Activated CD8-positive, alpha-beta memory T cell treated with anti-CD3 and anti-CD28 coated beads for 1 hour (primary cell): ENCODE results near the gene DAB1.

ENCODE experiments used
- DNase-seq, 2 donors: peaks; one replicate each; pipeline ENCODE4 v3.0.0-alpha.2; 2020; ENCODE audit warnings: low read depth in 1 of 2; ENCODE audit errors: extremely low read depth in 1 of 2

Gene DAB1

DNA sequence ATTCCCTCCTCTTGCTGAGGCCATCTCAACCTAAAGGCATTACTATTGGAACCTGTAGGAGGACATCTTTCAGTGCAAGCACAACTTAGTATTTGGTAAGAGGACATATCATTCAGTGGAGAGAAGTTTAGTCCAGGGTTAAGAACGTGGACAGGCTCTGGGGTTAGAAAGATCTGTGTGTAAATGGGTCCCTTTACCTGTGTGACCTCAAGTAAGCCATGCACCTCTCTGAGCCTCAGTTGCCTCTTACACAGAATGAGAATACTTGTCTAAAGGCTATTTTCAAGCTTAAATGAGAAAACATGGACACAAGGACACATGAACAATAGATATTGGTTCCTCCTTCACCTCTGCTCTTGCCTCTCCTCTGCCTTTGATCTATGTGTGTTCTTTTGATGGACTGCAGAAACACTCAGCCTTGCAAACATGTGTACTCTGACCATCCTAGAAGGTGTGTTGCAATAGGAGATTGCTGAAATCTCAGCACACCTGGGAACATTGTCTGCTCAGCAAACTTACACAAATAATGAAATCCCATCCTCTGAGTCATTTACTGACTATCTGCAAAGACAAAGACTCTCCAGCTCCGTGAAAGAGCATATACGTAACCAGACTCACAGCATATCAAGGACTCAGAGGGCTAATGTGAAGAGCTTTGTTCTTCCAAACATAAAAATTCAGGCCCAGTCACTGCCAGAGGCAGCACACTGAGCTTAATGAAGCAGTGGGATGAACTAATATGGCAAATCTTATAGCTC, 143.8 kb downstream of the DAB1 start:
- DNase-seq = no peak

DNA sequence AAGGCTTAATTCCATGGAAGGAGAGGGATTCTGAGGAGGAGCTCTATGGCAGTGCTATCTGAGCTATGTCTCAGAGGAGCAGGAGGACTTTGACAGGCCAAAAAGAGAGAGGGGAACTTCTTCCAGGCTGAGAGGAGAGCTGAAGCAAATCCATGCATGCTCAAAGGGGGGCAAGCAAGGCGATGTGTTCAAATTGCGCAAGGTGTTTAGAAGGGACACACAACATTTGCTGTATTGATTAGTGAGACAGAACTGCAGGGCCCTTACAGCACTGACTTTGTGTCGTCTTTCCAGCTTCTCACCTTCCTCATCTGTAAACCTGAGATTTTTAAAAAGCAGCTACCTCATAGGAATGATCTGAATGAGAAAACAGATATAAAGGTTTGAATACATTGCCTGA, 145.3 kb downstream of the DAB1 start:
- no peak for DNase-seq

DNA sequence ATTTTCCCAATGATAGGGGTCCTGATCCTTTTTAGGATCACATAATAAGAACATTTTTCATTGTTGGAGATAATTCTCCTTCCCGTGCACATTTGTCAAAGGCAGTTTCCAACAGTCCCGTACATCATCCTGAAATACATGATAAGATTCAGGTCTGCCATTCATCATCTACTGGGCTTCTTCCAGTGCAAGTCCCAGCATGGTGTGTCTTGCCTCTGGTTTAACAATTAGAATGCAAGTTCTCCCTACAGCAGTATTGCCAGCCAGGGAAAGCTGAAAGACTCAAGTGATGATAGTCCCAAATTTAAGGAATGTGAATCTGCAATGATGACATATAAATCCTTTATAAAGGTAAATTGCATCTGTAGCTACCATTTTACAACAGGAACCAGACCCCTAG, 146.2 kb downstream of the DAB1 start:
- no peak for DNase-seq

DNA sequence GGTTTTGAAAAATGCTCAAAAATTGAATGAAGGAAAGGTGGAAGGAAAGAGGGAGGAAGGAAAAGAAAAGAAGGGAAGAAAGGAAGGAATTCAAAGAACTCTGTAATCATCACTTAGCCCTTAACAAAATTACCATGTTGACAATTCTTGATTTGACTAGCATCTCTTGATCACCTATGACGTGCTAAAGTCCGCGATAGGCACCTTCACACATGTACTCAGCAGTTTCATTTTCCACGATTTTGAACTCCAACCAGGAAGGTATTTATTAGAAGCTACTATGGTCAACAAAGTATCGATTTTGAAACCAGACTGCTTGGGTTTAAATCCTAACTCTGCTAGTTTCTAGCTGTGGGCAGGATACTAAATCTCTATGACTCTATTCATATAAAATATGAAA, 146.9 kb downstream of the DAB1 start:
- no peak for DNase-seq

DNA sequence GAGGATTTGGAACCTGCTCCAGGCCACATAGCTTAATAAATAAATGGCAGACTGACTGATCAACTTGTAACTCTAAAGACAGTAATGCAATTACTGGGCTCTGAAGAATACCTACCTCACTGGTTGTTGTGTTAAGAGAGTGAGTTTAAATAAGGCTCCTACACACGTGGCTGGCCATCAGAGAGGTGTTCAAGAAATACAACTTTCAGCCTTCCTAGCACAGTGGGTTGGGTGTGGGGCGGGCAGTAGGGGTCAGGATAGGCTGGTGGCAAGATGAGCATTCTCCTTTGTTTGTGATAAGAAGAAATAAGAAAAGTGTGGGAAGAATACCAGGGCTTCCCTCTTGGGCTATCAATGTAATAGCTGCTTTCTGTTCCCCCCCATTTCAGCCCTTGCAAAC, 151.3 kb downstream of the DAB1 start:
- no peak for DNase-seq

DNA sequence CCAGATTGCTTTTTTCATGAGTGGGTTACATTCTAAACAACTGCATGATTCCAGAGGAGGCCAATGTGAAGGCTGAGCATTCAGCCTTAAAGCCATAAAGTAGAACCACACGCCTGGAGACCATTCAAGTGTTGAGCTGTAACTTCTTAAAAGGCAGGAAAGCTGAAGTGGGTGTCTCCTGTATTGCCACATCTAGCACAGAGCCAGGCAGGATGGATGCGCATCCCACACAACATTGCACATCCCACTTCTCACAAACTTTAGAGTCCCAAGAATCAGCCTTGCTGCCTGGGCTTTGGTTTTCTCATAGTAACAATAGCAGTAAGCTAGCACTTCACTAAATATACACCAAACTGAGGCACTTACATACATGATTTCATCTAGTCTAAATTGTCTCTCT, 151.7 kb downstream of the DAB1 start:
- DNase-seq = no peak

DNA sequence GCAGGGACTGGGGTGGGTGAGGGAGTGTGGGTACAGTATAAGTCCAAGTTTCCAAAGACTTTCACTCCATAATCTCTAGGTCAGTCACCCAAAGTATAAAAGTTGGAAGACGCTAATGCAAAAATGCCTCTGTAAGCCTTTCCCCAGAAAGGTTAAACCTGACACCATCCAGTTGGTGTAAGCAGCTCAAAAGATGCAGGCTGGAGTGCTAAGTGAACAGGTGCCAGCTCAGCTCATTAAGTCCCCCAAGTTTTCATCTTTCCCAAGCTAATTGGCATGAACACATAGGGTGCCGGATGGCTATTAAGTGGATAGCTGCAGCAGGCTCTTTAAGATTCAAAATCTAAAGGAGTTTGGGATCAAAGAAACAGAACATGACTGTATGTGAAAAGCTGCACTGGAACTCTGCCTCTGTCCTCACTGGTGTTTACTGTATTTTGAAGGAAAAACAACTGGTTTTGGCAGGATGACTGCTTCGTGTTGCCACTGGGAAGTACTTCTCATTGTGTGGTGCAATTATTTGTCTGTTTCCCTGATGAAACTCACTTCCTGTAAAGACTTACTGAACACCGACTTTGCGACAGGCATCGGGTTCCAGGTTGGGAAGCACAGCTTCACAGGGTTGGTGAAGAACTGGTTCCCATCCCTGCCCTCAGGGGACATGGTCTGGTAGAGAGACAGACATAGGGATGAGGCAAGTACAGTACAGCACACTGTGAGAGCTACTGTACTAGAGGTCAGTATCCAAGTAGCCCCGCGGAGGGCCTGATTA, 152.7 kb downstream of the DAB1 start:
- DNase-seq = no peak

DNA sequence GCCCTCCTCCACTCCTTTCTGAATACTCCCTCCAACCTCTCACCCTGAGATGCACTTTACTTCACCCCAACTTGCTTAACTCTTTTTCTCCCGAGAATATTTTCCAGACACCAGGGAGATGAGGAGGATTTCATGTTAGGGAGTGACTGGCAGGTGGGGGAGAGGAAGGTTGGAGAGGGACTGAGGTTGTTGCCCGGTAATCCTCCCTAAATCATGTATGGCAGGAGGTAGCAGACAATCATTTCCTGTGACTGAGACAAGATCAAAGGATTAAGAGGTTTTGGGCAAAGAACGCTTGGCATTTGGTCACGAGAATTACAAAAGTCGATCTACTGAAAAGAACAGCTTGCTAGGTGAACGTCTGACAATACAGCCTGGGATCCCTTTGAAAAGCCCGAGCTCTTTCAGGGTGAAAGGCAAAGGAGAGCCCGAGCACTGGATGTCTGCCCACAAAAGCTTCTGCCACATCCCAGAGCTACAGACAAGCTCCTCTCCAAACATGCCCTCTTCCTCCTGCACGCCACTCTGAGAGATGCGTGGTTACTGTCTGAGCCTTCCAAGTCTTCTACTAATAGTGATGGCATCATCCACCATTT, 154.1 kb downstream of the DAB1 start:
- no peak for DNase-seq

DNA sequence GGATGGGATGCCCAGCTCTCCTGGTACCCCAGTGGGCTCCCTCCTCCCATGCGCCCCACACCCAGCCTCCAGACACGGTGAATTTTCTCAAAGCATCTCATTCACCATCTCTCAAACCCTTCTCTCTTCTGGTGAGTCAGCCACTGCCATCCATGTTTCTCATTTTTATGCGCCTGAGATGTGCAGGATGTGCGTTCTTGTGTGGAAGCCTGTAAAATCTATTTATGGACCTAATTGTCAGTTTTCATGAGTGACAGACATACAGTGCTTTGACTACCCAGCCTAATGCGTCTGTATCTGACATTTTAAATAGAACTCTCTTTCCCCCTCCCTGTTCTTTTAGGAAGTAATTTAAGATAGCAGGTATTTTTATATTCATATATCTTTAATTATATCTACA, 158.8 kb downstream of the DAB1 start:
- no peak for DNase-seq

DNA sequence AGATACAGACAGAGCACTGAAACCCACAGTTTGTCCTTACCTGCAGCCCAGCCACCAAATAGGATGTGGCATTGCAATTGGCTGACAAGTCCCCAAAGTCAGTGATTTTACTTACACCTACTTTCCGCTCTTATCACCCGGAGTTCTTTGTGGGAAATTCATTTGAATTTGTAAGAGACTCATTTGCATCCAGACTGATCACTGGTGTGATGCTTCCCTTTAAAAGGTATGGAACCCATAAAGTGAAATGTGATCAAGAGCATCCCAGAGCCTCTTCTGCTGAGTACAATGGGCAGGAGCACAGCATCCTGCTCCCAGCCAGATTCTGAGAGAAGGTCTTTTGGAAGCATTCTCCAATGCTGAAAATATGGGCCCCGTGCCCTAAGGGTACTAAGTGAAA, 161.4 kb downstream of the DAB1 start:
- no peak for DNase-seq

DNA sequence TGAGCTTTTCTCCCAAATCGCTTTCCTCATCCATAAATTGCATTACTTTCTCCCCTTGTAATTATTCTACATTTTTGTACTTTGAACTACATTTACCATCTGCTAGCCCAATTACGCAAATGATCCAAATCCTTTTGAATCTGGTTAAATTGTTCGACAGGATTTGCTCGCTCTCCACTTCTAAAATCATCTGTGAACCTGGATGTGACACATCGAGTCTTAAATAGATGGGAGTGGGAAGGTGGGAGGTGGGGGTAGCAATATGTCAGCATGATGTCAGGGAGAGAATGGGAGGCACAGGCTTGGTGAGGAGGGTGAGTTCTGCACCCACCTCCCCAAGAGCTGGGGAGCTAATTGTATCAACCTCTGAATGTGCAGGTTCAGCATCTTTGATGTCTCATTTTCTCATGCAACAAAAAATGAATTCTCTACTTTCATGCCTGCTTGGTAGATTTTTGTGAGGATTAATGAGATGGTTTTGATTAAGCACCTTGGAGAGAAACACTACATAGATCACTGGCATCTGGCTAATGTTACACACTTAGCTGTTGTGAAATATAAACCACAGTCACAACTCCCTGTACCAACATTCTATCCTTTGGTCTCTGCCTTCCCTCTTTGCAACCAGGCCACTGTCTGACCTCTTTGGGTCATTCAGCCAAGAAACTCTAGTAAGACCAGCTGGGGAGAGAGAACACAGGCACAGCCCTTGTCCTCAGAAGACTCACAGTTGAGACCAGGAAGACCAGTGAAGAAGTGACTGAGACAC, 165.1 kb downstream of the DAB1 start:
- DNase-seq = no peak

DNA sequence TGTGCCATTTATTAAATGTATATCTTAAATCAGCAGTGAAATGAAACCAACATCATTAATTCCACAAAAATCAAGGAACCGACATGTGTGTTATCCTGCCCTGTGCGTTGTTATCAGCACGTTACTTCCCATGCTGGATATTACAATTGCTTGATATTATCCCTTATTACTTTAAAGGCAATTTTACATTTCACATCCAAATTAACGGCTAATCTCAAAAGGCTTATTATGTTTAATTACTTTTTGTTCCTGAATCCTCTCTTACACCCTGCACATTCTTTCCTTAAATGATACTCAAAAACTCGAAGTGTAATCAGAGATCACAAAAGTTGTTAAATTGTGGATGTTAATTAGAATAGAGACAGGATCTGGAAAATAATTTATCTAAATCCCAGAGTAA, 167.9 kb downstream of the DAB1 start:
- DNase-seq = no peak

DNA sequence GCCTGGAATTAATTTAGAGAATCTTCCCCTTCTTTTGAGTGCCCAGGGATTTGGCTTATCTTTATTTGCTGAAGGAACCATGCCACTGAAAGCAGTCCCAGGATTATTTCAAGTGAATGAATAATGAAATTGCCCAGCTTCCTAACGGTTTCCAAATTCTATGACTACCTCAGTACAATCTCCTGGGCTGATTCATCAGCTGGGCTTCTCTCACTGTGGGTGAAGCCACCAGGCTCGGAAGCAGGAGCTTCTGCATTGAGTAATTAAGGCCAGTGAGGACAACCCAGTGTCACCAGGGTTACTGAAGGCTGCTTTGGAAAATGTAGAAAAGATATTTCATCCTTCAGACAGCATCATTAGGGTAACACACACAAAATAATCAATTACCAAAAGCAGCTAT, 169.8 kb downstream of the DAB1 start:
- DNase-seq = no peak

DNA sequence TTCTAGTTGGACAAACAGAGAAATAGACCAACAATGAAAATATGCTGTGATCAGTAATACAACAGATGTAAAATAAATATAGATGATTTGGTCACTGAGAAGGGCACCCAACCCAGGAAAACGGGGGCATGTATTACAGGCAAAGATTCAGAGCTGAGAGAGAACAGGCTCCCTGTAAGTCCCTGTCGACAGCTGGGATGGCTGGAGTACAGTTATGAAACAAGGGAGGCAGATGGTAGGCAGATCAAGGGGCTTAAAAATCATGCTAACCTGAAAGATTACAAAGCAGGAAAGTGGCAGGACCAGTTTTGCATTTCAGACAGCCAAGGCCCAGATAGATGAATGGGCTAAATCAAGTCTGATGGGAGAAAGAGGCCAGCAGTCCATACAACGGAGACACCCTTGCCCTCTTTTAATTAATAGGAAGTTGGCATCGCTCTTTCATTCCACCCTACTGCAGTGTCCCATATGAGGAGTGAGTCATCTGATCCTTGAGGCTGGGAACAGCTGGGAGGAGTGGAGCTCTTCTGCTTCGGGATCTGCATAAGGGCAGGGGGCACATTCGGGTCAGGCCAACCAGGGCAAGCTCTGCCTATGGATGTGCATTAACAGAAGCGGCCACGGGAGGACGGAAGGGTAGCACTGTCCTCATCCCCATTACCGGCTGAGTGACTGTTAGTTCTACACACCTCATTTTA, 171.1 kb downstream of the DAB1 start:
- DNase-seq = no peak

DNA sequence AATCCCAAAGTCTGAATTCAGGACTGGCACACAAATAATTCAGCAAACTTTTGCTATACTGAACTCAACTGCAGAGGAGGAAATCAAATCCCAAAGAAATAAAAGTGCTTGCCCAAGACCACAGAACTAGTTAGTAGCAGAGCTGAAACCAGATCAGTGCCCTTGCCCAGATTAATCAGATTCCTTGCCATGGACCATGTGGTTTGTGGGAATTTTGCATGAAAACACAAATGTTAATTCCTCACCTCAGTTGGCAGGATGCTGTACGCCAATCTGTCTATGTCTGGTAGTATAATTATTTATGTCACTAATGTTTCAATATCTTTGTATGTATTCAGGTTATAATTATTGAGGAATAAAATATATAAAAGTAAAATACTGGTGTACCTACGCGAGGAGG, 173.8 kb downstream of the DAB1 start:
- DNase-seq = no peak

DNA sequence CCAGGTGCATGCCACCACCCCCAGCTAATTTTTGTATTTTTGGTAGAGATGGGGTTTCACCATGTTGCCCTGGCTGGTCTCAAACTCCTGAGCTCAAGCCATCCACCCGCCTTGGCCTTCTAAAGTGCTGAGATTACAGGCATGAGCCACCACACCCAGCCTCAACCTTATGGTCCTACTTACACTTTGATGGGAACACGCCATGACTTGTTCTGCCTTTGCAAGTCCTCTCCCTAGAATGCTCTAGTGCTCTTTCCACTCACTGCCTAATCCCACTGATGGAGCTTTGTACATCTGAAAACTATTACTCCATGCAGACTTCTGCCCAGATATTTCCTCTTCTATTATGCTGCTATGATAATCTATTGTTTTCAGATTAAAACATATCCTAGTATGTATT, 174.3 kb downstream of the DAB1 start:
- DNase-seq = no peak

DNA sequence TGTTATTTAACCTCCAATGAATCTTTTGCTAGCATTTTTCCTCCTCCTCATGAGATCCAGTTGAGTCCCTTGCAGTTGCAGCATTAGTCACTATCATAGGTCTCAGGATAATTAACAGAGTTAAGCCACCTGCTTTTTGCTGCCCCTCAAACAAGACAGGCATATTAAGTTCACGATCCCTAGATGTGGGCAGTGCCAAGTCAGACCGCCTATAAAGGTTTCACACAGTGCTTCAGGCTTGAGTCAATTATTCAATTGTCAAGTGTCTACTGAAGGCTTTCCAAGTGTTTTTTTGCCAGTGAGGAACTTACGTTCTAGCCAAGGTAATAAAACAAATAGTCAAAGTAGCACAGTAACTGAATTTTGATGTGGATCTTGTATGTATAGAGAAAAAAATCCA, 175.0 kb downstream of the DAB1 start:
- DNase-seq = no peak

DNA sequence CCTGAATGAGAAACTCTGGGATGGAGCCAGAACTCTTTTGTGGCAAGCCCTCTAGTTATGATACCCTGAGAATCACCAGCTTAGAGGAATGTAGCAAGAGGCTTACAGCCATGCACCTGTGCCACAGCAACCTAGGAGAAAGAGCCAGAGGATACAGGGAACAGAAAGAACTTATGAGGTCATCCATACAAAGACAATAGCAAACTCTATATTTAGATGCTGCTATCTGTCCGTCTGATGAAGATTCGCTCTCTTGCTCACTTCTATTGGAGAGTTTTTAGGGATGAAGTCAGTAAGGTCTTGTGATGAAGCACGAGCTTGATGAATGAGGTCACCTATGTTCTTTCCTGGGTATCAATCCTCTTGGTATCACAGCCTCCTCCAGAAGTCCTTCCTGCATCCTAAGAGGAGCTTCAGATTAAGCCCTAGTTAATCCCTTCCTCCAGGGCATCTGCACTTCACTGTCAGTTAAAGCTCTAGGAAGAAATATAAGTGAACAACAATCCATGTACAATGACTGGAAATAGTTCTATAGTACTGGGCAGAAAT, 185.6 kb downstream of the DAB1 start:
- DNase-seq = no peak

DNA sequence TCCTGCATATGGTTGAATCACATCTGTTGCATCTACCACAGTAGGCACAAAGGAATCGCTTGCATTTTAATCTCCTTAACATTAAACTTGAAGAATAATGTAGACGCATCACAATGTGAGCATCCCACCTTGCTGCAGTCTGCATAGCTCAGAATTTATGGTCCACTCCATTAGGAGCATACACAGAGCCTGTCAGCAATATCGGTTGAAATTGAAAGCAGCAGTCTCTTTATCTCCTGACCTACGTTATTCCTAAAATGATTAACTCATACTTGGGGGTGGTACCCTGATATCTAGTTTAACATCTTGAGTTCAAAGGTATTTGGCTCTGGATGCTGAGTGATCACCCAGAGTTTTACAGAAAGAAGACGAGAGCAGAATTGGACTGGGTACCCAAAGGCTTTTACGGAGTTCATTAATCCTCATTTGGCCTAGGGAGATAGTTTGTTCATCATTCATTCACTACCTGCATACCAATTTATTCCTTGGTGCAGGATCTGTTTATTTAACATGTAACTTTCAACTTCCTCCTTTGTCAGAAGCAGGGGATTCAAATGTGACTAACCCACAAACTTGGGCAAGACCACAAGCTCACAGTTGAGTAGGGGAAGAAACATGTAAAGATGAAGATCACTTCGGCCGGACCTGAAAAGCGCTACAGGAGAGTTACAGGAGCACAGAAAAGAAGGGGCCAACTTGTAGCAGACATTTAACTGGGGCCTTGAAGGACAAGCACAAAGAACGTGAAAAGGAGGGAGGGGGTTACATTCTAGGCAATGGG, 187.9 kb downstream of the DAB1 start:
- no peak for DNase-seq

DNA sequence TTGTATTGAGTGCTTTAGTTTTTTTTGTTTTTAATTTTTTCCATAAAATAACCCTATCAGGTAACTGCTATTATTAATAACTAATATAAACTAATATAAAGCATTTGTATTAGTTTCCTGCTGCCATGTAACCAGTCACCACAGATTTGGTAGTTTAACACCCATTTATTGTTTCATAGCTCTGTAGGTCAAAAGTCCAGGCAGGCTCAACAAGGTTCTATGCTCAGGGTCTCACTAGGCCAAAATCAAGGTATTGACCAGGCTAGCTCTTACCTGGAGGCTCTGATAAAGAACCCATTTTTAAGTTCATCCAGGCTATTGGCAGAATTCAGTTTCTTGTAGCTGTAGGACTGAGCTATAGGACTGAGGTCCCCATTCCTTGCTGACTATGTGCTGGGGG, 189.4 kb downstream of the DAB1 start:
- no peak for DNase-seq
